Hindlimb muscle (tissue), 1 donor: ENCODE data around the gene KIF4A. TPM values are rescaled to one million over a fixed set of nuclear protein-coding genes. Genes with fewer than 3 reads are reported as not detected.
"Not testable (repeated sequence)": the region's sequence is repeated elsewhere in the genome, so short reads cannot be mapped to it uniquely, and the experiment has no call there.

Experiments used
- DNase-seq: peaks from one replicate; pipeline ENCODE4 v3.0.0-alpha.2; 2013
- polyA plus RNA-seq: library from polyadenylated mRNA; unstranded; fragments of 120-200 nt; gene quantifications from one replicate; pipeline ENCODE4 v1.2.1, GENCODE V29; 2013; ENCODE audit not compliant: insufficient read length

Gene KIF4A
- polyA plus RNA-seq, 1 donor: 5.2 TPM

GRCh38 chrX:70398899-70399298, 109.0 kb downstream of the KIF4A start:
- DNase-seq: no peak

GRCh38 chrX:70400181-70400580, 110.3 kb downstream of the KIF4A start:
- not testable (repeated sequence) for DNase-seq

- no peak for DNase-seq
Observed at GRCh38 chrX:70402721-70403120, 112.8 kb downstream of the KIF4A start.

GRCh38 chrX:70405003-70405402, 115.1 kb downstream of the KIF4A start:
- no peak for DNase-seq

- no peak for DNase-seq
Observed at GRCh38 chrX:70410921-70411320, 121.0 kb downstream of the KIF4A start.

GRCh38 chrX:70411475-70411874, 121.6 kb downstream of the KIF4A start:
- no peak for DNase-seq

- no peak for DNase-seq
Observed at GRCh38 chrX:70421618-70422017, 131.7 kb downstream of the KIF4A start.

- DNase-seq: no peak
Observed at GRCh38 chrX:70422851-70423341, 133.0 kb downstream of the KIF4A start, which contains the start of gene GDPD2. TSS of gene GDPD2 (plus strand) at chrX:70423314. CDS start at chrX:70424985, 1,671 bp downstream.

- DNase-seq: no peak
Observed at GRCh38 chrX:70423936-70424675, 134.2 kb downstream of the KIF4A start.

- DNase-seq: no peak
Observed at GRCh38 chrX:70424801-70425200, 134.9 kb downstream of the KIF4A start.

- no peak for DNase-seq
Observed at GRCh38 chrX:70426286-70427278, 136.7 kb downstream of the KIF4A start.

GRCh38 chrX:70427365-70427764, 137.5 kb downstream of the KIF4A start:
- DNase-seq: no peak

GRCh38 chrX:70429759-70430158, 139.9 kb downstream of the KIF4A start:
- no peak for DNase-seq

GRCh38 chrX:70432936-70433847, 143.3 kb downstream of the KIF4A start:
- no peak for DNase-seq

- peak; percentile 48 for DNase-seq
Observed at GRCh38 chrX:70433848-70434351, 144.0 kb downstream of the KIF4A start.

- DNase-seq: peak; percentile 77
Observed at GRCh38 chrX:70434352-70434866, 144.5 kb downstream of the KIF4A start.

GRCh38 chrX:70434914-70435586, 145.1 kb downstream of the KIF4A start:
- DNase-seq: no peak

GRCh38 chrX:70436343-70436742, 146.4 kb downstream of the KIF4A start:
- no peak for DNase-seq

GRCh38 chrX:70437011-70437410, 147.1 kb downstream of the KIF4A start:
- DNase-seq: no peak

- DNase-seq: no peak
Observed at GRCh38 chrX:70437921-70438665, 148.2 kb downstream of the KIF4A start.
